Thyroid gland (tissue), 4 donors: ENCODE measurements around the gene CUTA. TPM values are rescaled to one million over a fixed set of nuclear protein-coding genes. Genes with fewer than 3 reads are reported as not detected.
A peak's percentile ranks its signal among the peaks of the same experiment; 100 is the strongest.

ENCODE experiments used
- DNase-seq, 2 donors: peaks; one replicate each; pipeline ENCODE4 v3.0.0-alpha.2; 2019
- H3K27ac ChIP-seq, 3 donors: fragments of 200-600 bp; sonication (generic); 1 replicate in 2 of 3; 2 replicates in 1 of 3; pipeline ENCODE4 v1.5.1; 2016 to 2019; ENCODE audit warnings: mild to moderate bottlenecking in 1 of 3, moderate library complexity in 1 of 3
- H3K27me3 ChIP-seq: fragments of 200-600 bp; sonication (generic); one replicate; pipeline ENCODE4 v1.5.1; 2019
- H3K36me3 ChIP-seq, 2 donors: fragments of 200-600 bp; sonication (generic); one replicate each; pipeline ENCODE4 v1.5.1; 2016 to 2019
- H3K4me1 ChIP-seq, 2 donors: fragments of 200-600 bp; sonication (generic); one replicate each; pipeline ENCODE4 v1.5.1; 2017 to 2019
- H3K4me3 ChIP-seq, 3 donors: fragments of 200-600 bp; sonication (generic); replicated peaks in 1 of 3; 1 replicate in 2 of 3; 2 replicates in 1 of 3; pipeline ENCODE4 v1.5.1; 2016; ENCODE audit warnings: mild to moderate bottlenecking in 1 of 3
- H3K9me3 ChIP-seq: fragments of 200-600 bp; sonication (generic); one replicate; pipeline ENCODE4 v1.5.1; 2017
- POLR2A ChIP-seq, 2 donors: fragments of 450-650 bp; IDR thresholded peaks; one replicate each; pipeline ENCODE4 v1.6.1; 2017; ENCODE audit warnings: antibody characterized with exemption in 2 of 2, mild to moderate bottlenecking in 2 of 2, moderate library complexity in 1 of 2
- WGBS, 2 donors: methylation state at CpG; one replicate each; pipeline ENCODE4 v1.1.5; 2017; 5-methylcytosine and 5-hydroxymethylcytosine counted together
- intact Hi-C: fragments of 100-400 bp; cut with DNase I; formaldehyde crosslinking; loops from one replicate; pipeline ENCODE4 v1.15.1; 2023
- total RNA-seq, 4 donors: library from RNA; depleted of rRNA; stranded (reverse); fragments of >200 nt; gene quantifications; one replicate each; pipeline ENCODE4 v1.2.3, GENCODE V29; 2016
- TF ChIP-seq, protein P1 (sequence below), 6 experiments: fragments of 200-600 bp in 3 of 6; fragments of 450-650 bp in 3 of 6; sonication (generic) in 3 of 6; IDR thresholded peaks; one replicate each; pipeline ENCODE4 v1.5.1; 2016 to 2019; ENCODE audit warnings: antibody characterized with exemption in 6 of 6, mild to moderate bottlenecking in 2 of 6, inconsistent platforms in 1 of 6, moderate library complexity in 1 of 6

The CUTA gene
- total RNA-seq, 4 donors from 2014 or later, result 165 to 296 (median 257) TPM

- Histone ChIP-seq H3K27me3 (no peaks in the 10 kb centered on the region), H3K27ac (no peak overlapping the region), H3K4me3 (no peak overlapping the region), H3K9me3 (no peaks in the 10 kb centered on the region), H3K36me3 (peaks cover 2 to 4% of the 10 kb centered on the region in 2 donors), H3K4me1 (peaks cover 17 to 23% of the 10 kb centered on the region in 2 donors)
- TF ChIP-seq POLR2A (IDR thresholded peaks at IDR 0.05), result no peak
- TF ChIP-seq, protein P1, sequence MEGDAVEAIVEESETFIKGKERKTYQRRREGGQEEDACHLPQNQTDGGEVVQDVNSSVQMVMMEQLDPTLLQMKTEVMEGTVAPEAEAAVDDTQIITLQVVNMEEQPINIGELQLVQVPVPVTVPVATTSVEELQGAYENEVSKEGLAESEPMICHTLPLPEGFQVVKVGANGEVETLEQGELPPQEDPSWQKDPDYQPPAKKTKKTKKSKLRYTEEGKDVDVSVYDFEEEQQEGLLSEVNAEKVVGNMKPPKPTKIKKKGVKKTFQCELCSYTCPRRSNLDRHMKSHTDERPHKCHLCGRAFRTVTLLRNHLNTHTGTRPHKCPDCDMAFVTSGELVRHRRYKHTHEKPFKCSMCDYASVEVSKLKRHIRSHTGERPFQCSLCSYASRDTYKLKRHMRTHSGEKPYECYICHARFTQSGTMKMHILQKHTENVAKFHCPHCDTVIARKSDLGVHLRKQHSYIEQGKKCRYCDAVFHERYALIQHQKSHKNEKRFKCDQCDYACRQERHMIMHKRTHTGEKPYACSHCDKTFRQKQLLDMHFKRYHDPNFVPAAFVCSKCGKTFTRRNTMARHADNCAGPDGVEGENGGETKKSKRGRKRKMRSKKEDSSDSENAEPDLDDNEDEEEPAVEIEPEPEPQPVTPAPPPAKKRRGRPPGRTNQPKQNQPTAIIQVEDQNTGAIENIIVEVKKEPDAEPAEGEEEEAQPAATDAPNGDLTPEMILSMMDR (IDR thresholded peaks at IDR 0.05), result no peak
- WGBS, 2 donors, result 65 to 77% methylated on average over 2 of the region's 2 CpGs
- no peak for DNase-seq
- intact Hi-C loops, result no loop called here
Observed at GRCh38 chr6:33430334-33430733, 12.4 kb upstream of the CUTA start.

- DNase-seq, result no peak
- H3K36me3 ChIP-seq, result no peaks in the 10 kb centered on the region
- TF ChIP-seq, protein P1 (IDR thresholded peaks at IDR 0.05), result no peak
- no peak for TF ChIP-seq POLR2A (IDR thresholded peaks at IDR 0.05)
- H3K27ac ChIP-seq, result no peak overlapping the region
- no peak overlapping the region for H3K4me3 ChIP-seq
- 62 to 67% methylated on average over 2 of the region's 2 CpGs for WGBS, 2 donors
- no peaks in the 10 kb centered on the region for H3K27me3 ChIP-seq
- H3K4me1 ChIP-seq, result peaks cover 22 to 29% of the 10 kb centered on the region in 2 donors
- no peaks in the 10 kb centered on the region for H3K9me3 ChIP-seq
- intact Hi-C loops, result loop anchor here (10.0 kb wide), 1 partner anchor 225 kb away; the partner anchor contains the start of genes HSD17B8, RING1, RXRB and SLC39A7
Observed at GRCh38 chr6:33429750-33430052, 11.8 kb upstream of the CUTA start.

DNA sequence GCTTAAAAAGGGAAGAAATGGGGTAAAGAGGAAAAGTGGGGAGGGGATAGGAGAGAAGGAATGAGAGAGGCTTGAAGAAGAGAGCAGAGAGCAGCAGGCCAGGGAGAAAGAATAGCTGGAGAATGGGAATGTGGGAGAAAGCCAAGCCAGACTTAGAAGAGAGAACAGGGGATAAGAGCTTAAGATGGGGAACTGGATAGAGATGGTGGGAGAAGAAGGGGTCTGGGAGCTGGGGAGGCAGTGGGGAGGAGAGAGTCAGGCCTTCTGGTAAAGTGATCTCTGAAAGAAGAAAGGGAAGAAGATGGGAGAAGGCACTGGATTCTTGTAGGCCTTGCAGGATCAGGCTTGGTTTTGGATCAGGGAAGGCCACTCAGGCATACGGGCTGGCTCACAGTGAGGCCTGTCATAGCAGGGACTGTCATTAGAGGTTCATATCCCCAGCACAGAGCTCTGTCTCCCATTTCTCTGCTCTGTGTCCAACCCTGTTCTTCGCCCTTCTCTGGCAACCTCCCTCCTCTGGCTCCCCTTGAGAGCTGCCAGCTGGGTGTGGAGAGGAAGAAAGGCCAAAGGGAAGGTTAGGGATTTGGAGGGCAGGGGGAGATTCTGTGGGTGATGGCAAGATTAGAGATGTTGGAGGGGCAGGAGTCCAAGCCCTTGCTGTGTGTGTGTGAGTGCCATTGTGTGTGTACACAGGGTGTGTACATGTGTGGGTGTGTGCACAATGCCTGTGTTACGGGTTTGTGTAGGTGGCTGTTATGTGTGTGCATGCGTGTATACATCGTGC is 11.3 kb upstream of the CUTA start:
- Histone ChIP-seq H3K36me3 (no peaks in the 10 kb centered on the region), H3K4me3 (peak overlapping the region in 1 of 3 donors; percentile 43), H3K27ac (peak overlapping the region in 2 of 3 donors; percentile 1 to 27), H3K4me1 (peaks cover 26 to 34% of the 10 kb centered on the region in 2 donors), H3K27me3 (no peaks in the 10 kb centered on the region), H3K9me3 (no peaks in the 10 kb centered on the region)
- intact Hi-C loops, result loop anchor here (10.0 kb wide), 1 partner anchor 224 kb away; the partner anchor contains the start of genes HSD17B8, RING1, RXRB and SLC39A7
- WGBS, 2 donors, result 68 to 81% methylated on average over 5 of the region's 5 CpGs
- TF ChIP-seq POLR2A (IDR thresholded peaks at IDR 0.05), result no peak
- TF ChIP-seq, protein P1 (IDR thresholded peaks at IDR 0.05), result no peak
- no peak for DNase-seq

DNA sequence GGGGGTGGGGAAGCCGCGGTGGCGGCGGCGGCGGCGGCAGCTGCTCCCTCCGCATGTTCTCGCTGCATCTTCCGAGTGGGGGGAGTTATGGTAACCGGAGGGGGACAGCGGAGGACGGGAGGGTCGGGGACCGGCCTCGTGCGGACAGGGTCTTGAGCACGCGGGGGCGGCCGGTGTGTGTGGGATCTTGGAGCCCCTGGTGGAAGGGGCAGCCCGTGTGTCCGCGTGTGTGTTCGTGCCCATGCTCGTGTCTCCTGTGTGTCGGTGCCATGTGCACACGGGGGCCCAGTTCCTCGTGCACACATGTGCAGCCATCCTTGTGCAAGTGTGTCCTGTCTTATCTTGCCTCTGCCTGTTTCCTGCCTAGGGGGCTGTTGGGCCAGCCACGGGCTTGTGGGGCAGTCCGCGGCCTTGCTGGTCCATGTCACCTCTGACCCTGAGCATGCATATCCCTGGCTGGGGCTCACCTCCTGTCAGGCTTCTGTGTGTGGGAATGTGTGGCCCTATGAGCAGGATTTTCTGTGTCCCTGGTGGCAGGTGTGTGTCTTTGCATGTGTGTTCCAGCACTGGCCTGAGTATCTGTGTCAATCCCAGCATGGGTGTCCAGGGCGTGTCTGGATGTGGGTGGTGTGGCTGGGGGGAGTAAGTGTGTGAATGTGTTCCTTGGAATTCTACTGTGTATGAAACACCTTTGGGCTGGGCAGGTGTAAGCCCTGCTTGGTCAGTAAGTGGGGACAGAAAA is 10.5 kb upstream of the CUTA start:
- intact Hi-C loops, result loop anchor here (10.0 kb wide), 1 partner anchor 224 kb away; the partner anchor contains the start of genes HSD17B8, RING1, RXRB and SLC39A7
- Histone ChIP-seq H3K27me3 (no peaks in the 10 kb centered on the region), H3K4me1 (peaks cover 26 to 34% of the 10 kb centered on the region in 2 donors), H3K27ac (peak overlapping the region in 2 of 3 donors; percentile 1 to 27), H3K4me3 (peak overlapping the region in 2 of 3 donors; percentile 32 to 43), H3K9me3 (no peaks in the 10 kb centered on the region), H3K36me3 (no peaks in the 10 kb centered on the region)
- peak; percentile 28 to 29 for DNase-seq
- 4 to 9% methylated on average over 12 to 30 of the region's 33 CpGs for WGBS, 2 donors
- TF ChIP-seq, protein P1 (IDR thresholded peaks at IDR 0.05), result peak in 4 of 6 experiments; percentile 13 to 50 (median 30)
- no peak for TF ChIP-seq POLR2A (IDR thresholded peaks at IDR 0.05)
